Measurements from ENCODE around the gene CACNA2D2. TPM values are rescaled to one million over a fixed set of nuclear protein-coding genes. Genes with fewer than 3 reads are reported as not detected.

CACNA2D2 gene
- total RNA-seq, 4 donors from 2014 or later, result 0.31 to 1.7 (median 0.66) TPM

GRCh38 chr3:50416736-50417636 lies 86.4 kb downstream of the CACNA2D2 start:
- no peaks in the 10 kb centered on the region for H3K27me3 ChIP-seq
- TF ChIP-seq POLR2AphosphoS5 (IDR thresholded peaks at IDR 0.05), result no peak
- TF ChIP-seq EP300 (IDR thresholded peaks at IDR 0.05), result no peak
- TF ChIP-seq POLR2A (IDR thresholded peaks at IDR 0.05), result no peak
- TF ChIP-seq CTCF (IDR thresholded peaks at IDR 0.05), result no peak
- H3K27ac ChIP-seq, result no peak overlapping the region
- no peaks in the 10 kb centered on the region for H3K9me3 ChIP-seq
- no peaks in the 10 kb centered on the region for H3K4me1 ChIP-seq
- no peak for ATAC-seq
- WGBS, 2 donors (ENCODE audit: low coverage in 1 of 2), result 76 to 100% methylated on average over 1 to 4 of the region's 9 CpGs
- H3K36me3 ChIP-seq, result no peaks in the 10 kb centered on the region
- H3K4me3 ChIP-seq, result no peak overlapping the region

- WGBS, 2 donors (ENCODE audit: low coverage in 1 of 2), result 58% methylated on average over 4 of the region's 5 CpGs; no CpG with 5 or more reads in 1 of the 2 donors
- no peak for TF ChIP-seq POLR2AphosphoS5 (IDR thresholded peaks at IDR 0.05)
- TF ChIP-seq POLR2A (IDR thresholded peaks at IDR 0.05), result no peak
- TF ChIP-seq EP300 (IDR thresholded peaks at IDR 0.05), result no peak
- TF ChIP-seq CTCF (IDR thresholded peaks at IDR 0.05), result no peak
- Histone ChIP-seq H3K9me3 (no peaks in the 10 kb centered on the region), H3K4me3 (no peak overlapping the region), H3K4me1 (no peaks in the 10 kb centered on the region), H3K36me3 (no peaks in the 10 kb centered on the region), H3K27ac (no peak overlapping the region), H3K27me3 (no peaks in the 10 kb centered on the region)
- ATAC-seq, result no peak
Observed at GRCh38 chr3:50415816-50416215, 87.6 kb downstream of the CACNA2D2 start.

- Histone ChIP-seq H3K9me3 (no peaks in the 10 kb centered on the region), H3K4me1 (no peaks in the 10 kb centered on the region), H3K4me3 (no peak overlapping the region), H3K27ac (no peak overlapping the region), H3K27me3 (no peaks in the 10 kb centered on the region), H3K36me3 (no peaks in the 10 kb centered on the region)
- WGBS, 2 donors (ENCODE audit: low coverage in 1 of 2), result 100% methylated on average over 1 of the region's 4 CpGs; no CpG with 5 or more reads in 1 of the 2 donors
- no peak for ATAC-seq
- TF ChIP-seq POLR2A (IDR thresholded peaks at IDR 0.05) (no peak), EP300 (IDR thresholded peaks at IDR 0.05) (no peak), POLR2AphosphoS5 (IDR thresholded peaks at IDR 0.05) (no peak), CTCF (IDR thresholded peaks at IDR 0.05) (no peak)
Observed at GRCh38 chr3:50415061-50415460, 88.4 kb downstream of the CACNA2D2 start.

GRCh38 chr3:50414616-50415015 lies 88.8 kb downstream of the CACNA2D2 start:
- WGBS, 2 donors (ENCODE audit: low coverage in 1 of 2), result 76 to 86% methylated on average over 5 of the region's 14 CpGs
- no peak overlapping the region for H3K27ac ChIP-seq
- H3K27me3 ChIP-seq, result no peaks in the 10 kb centered on the region
- ATAC-seq, result no peak
- no peak overlapping the region for H3K4me3 ChIP-seq
- no peaks in the 10 kb centered on the region for H3K4me1 ChIP-seq
- no peak for TF ChIP-seq EP300 (IDR thresholded peaks at IDR 0.05)
- no peak for TF ChIP-seq POLR2A (IDR thresholded peaks at IDR 0.05)
- no peak for TF ChIP-seq CTCF (IDR thresholded peaks at IDR 0.05)
- TF ChIP-seq POLR2AphosphoS5 (IDR thresholded peaks at IDR 0.05), result no peak
- no peaks in the 10 kb centered on the region for H3K9me3 ChIP-seq
- no peaks in the 10 kb centered on the region for H3K36me3 ChIP-seq
